ENCODE results near the gene MYRIP. TPM values are rescaled to one million over a fixed set of nuclear protein-coding genes. Genes with fewer than 3 reads are reported as not detected.
"Not testable (repeated sequence)": the region's sequence is repeated elsewhere in the genome, so short reads cannot be mapped to it uniquely, and the experiment has no call there.

Gene MYRIP
- total RNA-seq, 2 donors from 2014 or later = 4.8 to 9.3 TPM

DNA sequence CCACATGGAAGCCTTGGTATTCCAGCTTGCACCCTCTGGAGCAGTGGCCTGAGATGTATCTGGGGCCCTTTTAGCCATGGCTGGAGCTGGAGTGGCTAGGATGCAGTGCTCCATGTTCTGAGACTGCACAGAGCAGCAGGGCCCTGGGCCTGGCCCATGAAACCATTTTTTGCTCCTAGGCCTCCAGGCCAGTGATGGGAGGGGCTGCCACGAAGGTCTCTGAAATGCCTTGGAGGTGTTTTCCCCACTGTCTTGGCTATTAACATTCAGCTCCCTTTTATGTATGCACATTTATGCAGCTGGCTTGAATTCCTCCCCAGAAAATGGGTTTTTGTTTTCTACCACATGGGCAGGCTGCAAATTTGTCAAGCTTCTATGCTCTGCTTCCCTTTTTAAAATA, 43.0 kb upstream of the MYRIP start:
- WGBS = 41% methylated on average over 1 of the region's 1 CpG
- no peak for TF ChIP-seq POLR2AphosphoS5 (IDR thresholded peaks at IDR 0.05)
- no peak for TF ChIP-seq POLR2A (IDR thresholded peaks at IDR 0.05)
- TF ChIP-seq, protein P1, sequence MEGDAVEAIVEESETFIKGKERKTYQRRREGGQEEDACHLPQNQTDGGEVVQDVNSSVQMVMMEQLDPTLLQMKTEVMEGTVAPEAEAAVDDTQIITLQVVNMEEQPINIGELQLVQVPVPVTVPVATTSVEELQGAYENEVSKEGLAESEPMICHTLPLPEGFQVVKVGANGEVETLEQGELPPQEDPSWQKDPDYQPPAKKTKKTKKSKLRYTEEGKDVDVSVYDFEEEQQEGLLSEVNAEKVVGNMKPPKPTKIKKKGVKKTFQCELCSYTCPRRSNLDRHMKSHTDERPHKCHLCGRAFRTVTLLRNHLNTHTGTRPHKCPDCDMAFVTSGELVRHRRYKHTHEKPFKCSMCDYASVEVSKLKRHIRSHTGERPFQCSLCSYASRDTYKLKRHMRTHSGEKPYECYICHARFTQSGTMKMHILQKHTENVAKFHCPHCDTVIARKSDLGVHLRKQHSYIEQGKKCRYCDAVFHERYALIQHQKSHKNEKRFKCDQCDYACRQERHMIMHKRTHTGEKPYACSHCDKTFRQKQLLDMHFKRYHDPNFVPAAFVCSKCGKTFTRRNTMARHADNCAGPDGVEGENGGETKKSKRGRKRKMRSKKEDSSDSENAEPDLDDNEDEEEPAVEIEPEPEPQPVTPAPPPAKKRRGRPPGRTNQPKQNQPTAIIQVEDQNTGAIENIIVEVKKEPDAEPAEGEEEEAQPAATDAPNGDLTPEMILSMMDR (IDR thresholded peaks at IDR 0.05) = no peak
- H3K9me3 ChIP-seq = no peaks in the 10 kb centered on the region
- no peaks in the 10 kb centered on the region for H3K36me3 ChIP-seq
- H3K27me3 ChIP-seq (replicated peaks; ENCODE audit: insufficient read depth) = no peaks in the 10 kb centered on the region
- DNase-seq (ENCODE audit: low spot score) = no peak
- H3K27ac ChIP-seq = no peak overlapping the region
- H3K4me3 ChIP-seq = no peak overlapping the region
- intact Hi-C loops (cut with DNase I) = no loop called here
- no peaks in the 10 kb centered on the region for H3K4me1 ChIP-seq (replicated peaks)

DNA sequence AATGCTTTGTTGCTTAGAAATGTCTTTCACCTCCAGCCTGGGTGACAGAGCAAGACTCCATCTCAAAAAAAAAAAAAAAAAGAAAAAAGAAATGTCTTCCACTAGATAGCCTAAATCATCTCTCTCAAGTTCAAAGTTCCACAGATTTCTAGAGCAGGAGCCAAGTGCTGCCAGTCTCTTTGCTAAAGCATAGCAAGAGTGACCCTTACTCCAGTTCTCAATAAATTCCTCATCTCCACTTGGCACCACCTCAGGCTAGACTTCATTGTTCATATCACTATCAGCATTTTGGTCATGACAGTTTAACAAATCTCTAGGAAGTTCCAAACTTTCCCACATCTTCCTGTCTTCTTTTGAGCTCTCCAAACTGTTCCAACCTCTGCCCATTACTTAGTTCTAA, 42.5 kb upstream of the MYRIP start:
- H3K27me3 ChIP-seq (replicated peaks; ENCODE audit: insufficient read depth); H3K4me1 ChIP-seq (replicated peaks); H3K27ac ChIP-seq; H3K4me3 ChIP-seq; DNase-seq (ENCODE audit: low spot score); intact Hi-C loops (cut with DNase I); H3K36me3 ChIP-seq; H3K9me3 ChIP-seq: not testable (repeated sequence)

- DNase-seq (ENCODE audit: low spot score); intact Hi-C loops (cut with DNase I); H3K27ac ChIP-seq; H3K4me3 ChIP-seq; H3K36me3 ChIP-seq; H3K27me3 ChIP-seq (replicated peaks; ENCODE audit: insufficient read depth); H3K4me1 ChIP-seq (replicated peaks); H3K9me3 ChIP-seq: not testable (repeated sequence)
- 92% methylated on average over 5 of the region's 5 CpGs for WGBS
Observed at GRCh38 chr3:39778168-39778567, 31.2 kb upstream of the MYRIP start.

GRCh38 chr3:39779511-39780230, 29.7 kb upstream of the MYRIP start:
- Histone ChIP-seq H3K36me3 (no peaks in the 10 kb centered on the region), H3K27ac (no peak overlapping the region), H3K4me1 (replicated peaks) (no peaks in the 10 kb centered on the region), H3K4me3 (no peak overlapping the region), H3K27me3 (replicated peaks; ENCODE audit: insufficient read depth) (no peaks in the 10 kb centered on the region), H3K9me3 (no peaks in the 10 kb centered on the region)
- no peak for DNase-seq (ENCODE audit: low spot score)
- intact Hi-C loops (cut with DNase I) = no loop called here
- 95% methylated on average over 32 of the region's 40 CpGs for WGBS
- no peak for TF ChIP-seq POLR2AphosphoS5 (IDR thresholded peaks at IDR 0.05)
- TF ChIP-seq, protein P1 (IDR thresholded peaks at IDR 0.05) = no peak
- no peak for TF ChIP-seq POLR2A (IDR thresholded peaks at IDR 0.05)

DNA sequence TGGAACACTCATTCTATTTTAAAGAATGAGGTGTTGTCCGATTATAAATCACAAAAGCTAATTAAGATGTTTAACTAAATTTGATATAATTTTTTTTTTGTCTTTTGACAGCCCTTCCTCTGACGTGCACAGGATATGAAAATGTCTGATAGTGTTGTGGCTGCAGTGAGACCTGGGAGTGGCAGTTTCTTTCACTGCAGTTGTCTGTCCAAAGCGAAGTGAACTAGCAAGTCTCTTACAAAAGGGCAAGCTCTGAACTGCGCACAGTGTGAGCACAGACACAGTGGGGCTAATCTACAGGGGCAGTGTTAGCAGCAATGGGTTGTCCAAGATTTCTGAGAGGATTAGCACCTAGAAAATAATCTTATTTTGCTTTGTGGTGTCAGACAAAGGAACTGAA, 29.1 kb upstream of the MYRIP start:
- no peaks in the 10 kb centered on the region for H3K4me1 ChIP-seq (replicated peaks)
- no peak for DNase-seq (ENCODE audit: low spot score)
- no peaks in the 10 kb centered on the region for H3K27me3 ChIP-seq (replicated peaks; ENCODE audit: insufficient read depth)
- no peak overlapping the region for H3K4me3 ChIP-seq
- no peaks in the 10 kb centered on the region for H3K36me3 ChIP-seq
- H3K27ac ChIP-seq = no peak overlapping the region
- intact Hi-C loops (cut with DNase I) = no loop called here
- no peak for TF ChIP-seq POLR2A (IDR thresholded peaks at IDR 0.05)
- TF ChIP-seq, protein P1 (IDR thresholded peaks at IDR 0.05) = no peak
- TF ChIP-seq POLR2AphosphoS5 (IDR thresholded peaks at IDR 0.05) = no peak
- 70% methylated on average over 4 of the region's 4 CpGs for WGBS
- H3K9me3 ChIP-seq = no peaks in the 10 kb centered on the region

GRCh38 chr3:39781025-39781424, 28.4 kb upstream of the MYRIP start:
- WGBS = 75% methylated on average over 1 of the region's 1 CpG
- TF ChIP-seq POLR2A (IDR thresholded peaks at IDR 0.05) (no peak), POLR2AphosphoS5 (IDR thresholded peaks at IDR 0.05) (no peak)
- TF ChIP-seq, protein P1 (IDR thresholded peaks at IDR 0.05) = no peak
- Histone ChIP-seq H3K27ac (no peak overlapping the region), H3K27me3 (replicated peaks; ENCODE audit: insufficient read depth) (no peaks in the 10 kb centered on the region), H3K9me3 (no peaks in the 10 kb centered on the region), H3K4me3 (no peak overlapping the region), H3K4me1 (replicated peaks) (no peaks in the 10 kb centered on the region), H3K36me3 (no peaks in the 10 kb centered on the region)
- DNase-seq (ENCODE audit: low spot score) = no peak
- intact Hi-C loops (cut with DNase I) = no loop called here
